HG03159 (cell line): ENCODE data around the gene ANGPTL2.

ENCODE experiments used
- ATAC-seq: cut with Tn5 transposase; IDR thresholded peaks from one replicate; pipeline ENCODE4 v1.9.1; 2021; ENCODE audit warnings: mild to moderate bottlenecking, moderate library complexity; ENCODE audit not compliant: unreplicated experiment

The ANGPTL2 gene

GRCh38 chr9:127079446-127080140 is 42.8 kb downstream of the ANGPTL2 start:
- ATAC-seq: no peak

DNA sequence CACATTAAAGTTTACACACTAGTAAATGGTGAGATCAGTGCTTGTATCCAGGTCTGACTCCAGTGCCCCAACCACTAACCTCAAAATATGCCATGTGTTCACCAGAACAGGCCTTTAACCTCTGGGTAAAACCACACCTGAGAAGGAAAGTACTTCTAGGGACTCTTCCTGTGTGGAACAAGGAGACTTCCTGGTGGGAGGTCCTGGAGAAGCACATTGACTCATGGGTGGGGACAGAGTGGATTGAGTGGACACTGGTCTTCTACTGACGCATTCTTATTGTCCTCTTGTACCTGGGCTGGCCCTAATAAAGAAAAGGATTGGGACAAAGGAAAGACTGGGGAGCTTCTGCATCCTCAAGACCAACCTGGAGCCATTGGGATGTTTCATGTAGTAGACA is 43.4 kb downstream of the ANGPTL2 start:
- no peak for ATAC-seq

GRCh38 chr9:127078336-127078735 is 44.1 kb downstream of the ANGPTL2 start:
- no peak for ATAC-seq

GRCh38 chr9:127077644-127077946 is 44.8 kb downstream of the ANGPTL2 start:
- no peak for ATAC-seq

- ATAC-seq: no peak
Measured at GRCh38 chr9:127076860-127077643, 45.4 kb downstream of the ANGPTL2 start.

- no peak for ATAC-seq
Measured at GRCh38 chr9:127075624-127076372, 46.6 kb downstream of the ANGPTL2 start.

DNA sequence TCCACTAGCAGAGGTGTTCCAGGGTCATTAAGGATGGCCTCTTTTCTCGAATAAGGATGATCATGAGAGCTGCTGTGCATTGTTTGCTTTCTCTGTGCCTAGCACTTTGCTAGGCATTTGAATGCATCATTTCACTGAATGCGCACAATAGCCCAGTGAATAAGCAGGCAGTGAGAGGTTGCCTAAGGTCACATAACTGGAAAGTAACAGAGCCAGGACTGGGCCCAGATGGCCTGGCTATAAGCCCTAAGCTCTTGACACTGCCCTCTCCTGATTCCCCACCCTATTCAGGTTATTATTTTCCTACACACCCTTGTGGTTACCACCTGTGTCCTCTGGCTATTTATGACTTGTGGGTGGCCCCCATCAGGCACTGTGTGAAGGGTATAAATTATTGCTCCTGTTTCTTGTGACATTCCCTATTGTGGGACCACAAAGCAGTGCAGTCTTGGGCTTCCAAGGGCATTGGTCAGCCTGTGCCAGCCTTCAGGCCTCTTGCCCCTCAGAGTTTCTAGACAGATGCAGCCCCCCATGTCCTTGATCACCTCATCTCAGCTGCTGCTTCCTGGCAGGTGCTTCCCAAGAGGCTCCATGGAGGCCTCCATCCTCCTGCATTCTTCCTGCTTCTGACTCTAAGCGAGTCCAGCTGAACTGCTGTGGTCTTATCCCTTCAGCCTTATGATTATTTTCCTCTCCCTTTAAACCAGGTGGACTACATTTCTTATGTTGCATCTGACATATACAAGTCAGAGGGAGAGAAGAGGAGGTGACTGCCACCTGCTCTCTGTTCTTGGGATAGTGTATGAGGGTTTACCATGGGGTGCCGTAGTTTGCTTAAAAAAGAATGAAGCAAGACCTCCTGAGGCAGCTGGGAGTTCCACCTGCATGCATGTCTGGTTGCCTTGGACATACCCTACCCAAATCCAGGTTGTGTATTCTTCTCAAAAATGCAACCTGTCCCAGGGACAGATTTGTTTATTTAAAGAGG is 47.6 kb downstream of the ANGPTL2 start:
- ATAC-seq: no peak

GRCh38 chr9:127067603-127068220 is 54.7 kb downstream of the ANGPTL2 start:
- ATAC-seq: no peak

- ATAC-seq: no peak
Measured at GRCh38 chr9:127066851-127067136, 55.6 kb downstream of the ANGPTL2 start.

DNA sequence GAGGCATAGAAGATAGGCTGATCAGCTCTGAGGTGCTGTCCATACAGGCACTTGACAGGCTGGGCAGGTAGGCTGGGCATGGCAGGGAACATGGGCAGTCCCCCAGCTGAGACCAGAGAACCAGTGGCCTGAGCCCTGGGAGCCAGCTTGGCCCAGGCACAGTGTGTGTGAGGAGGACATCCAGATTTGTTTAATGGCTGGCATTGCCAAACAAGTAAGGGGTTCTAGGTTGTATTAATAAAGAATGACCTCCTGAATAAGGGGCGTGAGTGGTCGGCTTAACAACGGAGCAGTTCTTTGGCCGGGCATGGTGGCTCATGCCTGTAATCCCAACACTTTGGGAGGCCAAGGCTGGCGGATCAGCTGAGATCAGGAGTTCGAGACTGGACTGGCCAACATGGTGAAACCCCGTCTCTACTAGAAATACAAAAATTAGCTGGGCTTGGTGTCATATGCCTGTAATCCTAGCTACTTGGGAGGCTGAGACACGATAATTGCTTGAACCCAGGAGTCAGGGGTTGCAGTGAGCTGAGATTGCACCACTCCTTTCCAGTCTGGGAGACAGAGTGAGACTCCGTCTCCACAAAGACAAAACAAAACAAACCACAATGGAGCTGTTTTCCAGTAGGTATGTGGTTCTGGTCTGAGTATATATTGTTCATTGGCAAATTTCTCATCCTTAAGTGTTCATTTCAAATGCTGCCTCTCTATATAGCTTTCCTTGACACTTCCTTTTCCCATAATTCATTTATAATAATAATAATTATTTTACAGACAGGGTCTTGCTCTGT is 56.2 kb downstream of the ANGPTL2 start:
- ATAC-seq: no peak

DNA sequence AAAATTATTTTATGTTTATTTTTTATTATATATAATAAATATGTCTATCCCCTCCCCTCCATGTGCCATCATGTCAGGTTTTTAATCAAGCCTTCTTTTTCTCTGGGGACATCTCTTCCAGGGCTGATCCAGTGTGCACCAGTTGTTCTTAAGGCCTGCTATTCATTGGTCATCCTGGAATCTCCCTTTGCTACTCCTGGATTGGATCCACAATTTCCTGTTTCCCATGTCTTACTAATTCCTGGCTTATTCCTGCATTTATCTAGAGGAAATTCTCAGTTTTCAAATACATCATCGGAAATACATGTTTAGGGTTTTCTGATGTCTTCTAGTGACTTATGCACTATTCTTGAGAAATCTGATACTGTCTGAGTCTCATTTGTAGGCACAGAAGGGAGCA is 56.8 kb downstream of the ANGPTL2 start:
- no peak for ATAC-seq

GRCh38 chr9:127064335-127064734 is 58.1 kb downstream of the ANGPTL2 start:
- ATAC-seq: no peak

DNA sequence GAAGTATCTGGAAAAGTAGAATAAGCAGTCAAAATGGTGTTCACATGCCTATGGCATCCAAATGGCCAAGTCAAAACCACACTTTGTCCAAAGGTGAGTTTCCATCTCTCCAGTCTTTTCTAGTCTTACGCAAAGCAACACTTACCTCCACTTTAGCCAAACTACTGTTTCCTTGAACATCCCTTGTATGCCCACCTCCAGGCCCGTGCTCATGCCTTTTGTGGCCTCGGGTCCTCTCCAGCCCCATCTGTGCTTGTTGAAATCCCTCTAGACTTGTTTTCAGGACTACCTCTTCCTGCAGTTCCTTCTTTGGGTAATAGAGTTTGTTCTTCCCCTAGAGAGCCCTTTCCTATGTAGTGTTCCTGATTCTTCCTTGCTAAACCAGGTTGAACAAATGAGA is 61.0 kb downstream of the ANGPTL2 start:
- no peak for ATAC-seq

- ATAC-seq: no peak
Measured at GRCh38 chr9:127059765-127060361, 62.6 kb downstream of the ANGPTL2 start.

GRCh38 chr9:127059030-127059429 is 63.4 kb downstream of the ANGPTL2 start:
- ATAC-seq: no peak

- no peak for ATAC-seq
Measured at GRCh38 chr9:127058645-127059021, 63.8 kb downstream of the ANGPTL2 start.

GRCh38 chr9:127058011-127058644 is 64.3 kb downstream of the ANGPTL2 start:
- ATAC-seq: no peak

- ATAC-seq: no peak
Measured at GRCh38 chr9:127056446-127056845, 66.0 kb downstream of the ANGPTL2 start.
